ENCODE measurements around the gene CUX1. TPM values are rescaled to one million over a fixed set of nuclear protein-coding genes. Genes with fewer than 3 reads are reported as not detected.

The CUX1 gene
- total and polyA plus RNA-seq, 2 of the 13 experiments (the other 11 are each of a cell fraction or from before 2014, with no cell fraction given): 13.7 to 14.9 TPM

DNA sequence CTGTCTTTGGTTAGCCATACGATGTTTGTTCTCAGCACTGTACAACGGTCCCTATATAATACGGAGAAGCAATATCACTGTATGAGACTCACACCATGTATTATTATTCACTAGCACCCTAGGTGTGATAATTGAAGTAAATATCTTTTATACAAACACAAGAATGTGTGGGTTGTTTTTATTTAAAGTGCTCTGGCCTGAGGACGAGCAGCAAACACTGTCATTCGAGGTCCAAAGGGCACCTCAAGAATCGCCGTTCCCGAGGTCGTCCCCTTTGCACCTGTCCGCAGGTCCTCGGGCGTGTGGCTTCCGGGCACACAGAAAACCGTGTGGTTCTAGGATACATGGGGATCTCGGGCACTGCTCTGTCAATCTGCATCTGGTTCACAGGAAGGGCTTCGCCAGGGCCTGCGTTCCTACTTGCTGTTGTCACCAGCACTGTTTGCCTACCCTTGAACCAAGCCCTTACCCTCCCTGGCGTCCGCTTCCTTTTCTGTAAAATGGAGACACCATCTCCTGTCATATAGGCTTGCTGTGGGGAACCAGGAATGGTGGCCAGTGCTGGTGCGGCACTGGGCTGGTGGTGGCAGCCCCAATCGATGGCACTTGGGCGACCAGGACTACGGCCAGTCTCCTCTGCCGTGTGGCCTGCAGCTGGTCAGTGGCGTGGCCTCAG lies 440.8 kb downstream of the CUX1 start (continued):
- TF ChIP-seq NFATC3 (CRISPR knock-in tag; IDR thresholded peaks at IDR 0.05) (no peak), ZGPAT (CRISPR knock-in tag; IDR thresholded peaks at IDR 0.05) (peak; percentile 93), RFX5 (IDR thresholded peaks at IDR 0.05; ENCODE audit: low read depth, low read length) (no peak), E2F1 (CRISPR knock-in tag; IDR thresholded peaks at IDR 0.05) (no peak), RXRA (CRISPR knock-in tag; IDR thresholded peaks at IDR 0.05) (peak; percentile 92), MEIS2 (CRISPR knock-in tag; IDR thresholded peaks at IDR 0.05) (peak; percentile 93), NFIC (IDR thresholded peaks at IDR 0.05; ENCODE audit: low read length) (peak; percentile 53; the same call in 1 of the 2 replicates), ZNF205 (CRISPR knock-in tag; IDR thresholded peaks at IDR 0.05) (peak; percentile 64; the same call in 1 of the 2 replicates), ZNF713 (CRISPR knock-in tag; IDR thresholded peaks at IDR 0.05) (no peak), ZNF251 (CRISPR knock-in tag; IDR thresholded peaks at IDR 0.05) (no peak), MBNL3 (CRISPR knock-in tag; conservative IDR thresholded peaks at IDR 0.05) (no peak), ZNF468 (CRISPR knock-in tag; IDR thresholded peaks at IDR 0.05) (no peak), SOX5 (CRISPR knock-in tag; IDR thresholded peaks at IDR 0.05; ENCODE audit: borderline replicate concordance) (peak; percentile 79), ZFP36L2 (CRISPR knock-in tag; IDR thresholded peaks at IDR 0.05) (no peak), TARDBP (CRISPR knock-in tag; IDR thresholded peaks at IDR 0.05) (peak; percentile 93; the same call in 1 of the 2 replicates), SMAD9 (CRISPR knock-in tag; IDR thresholded peaks at IDR 0.05) (no peak), DDIT3 (CRISPR knock-in tag; IDR thresholded peaks at IDR 0.05) (no peak), U2AF1 (optimal IDR thresholded peaks at IDR 0.05; ENCODE audit: low read depth, low read length) (no peak), RBM22 (optimal IDR thresholded peaks at IDR 0.05; ENCODE audit: low read length) (no peak), FOXM1 (CRISPR knock-in tag; IDR thresholded peaks at IDR 0.05) (0 out of 2 replicates have a peak, but pooled peaks have one; percentile 27), ZNF263 (CRISPR knock-in tag; IDR thresholded peaks at IDR 0.05) (no peak; the same call in 1 of the 2 replicates), NFYC (CRISPR knock-in tag; IDR thresholded peaks at IDR 0.05) (peak; percentile 35; the same call in 1 of the 2 replicates), HNRNPLL (IDR thresholded peaks at IDR 0.05; ENCODE audit: low read depth, low read length, poor library complexity, severe bottlenecking) (no peak), SYNCRIP (IDR thresholded peaks at IDR 0.05; ENCODE audit: insufficient read depth, low read depth, low read length) (no peak), THAP8 (CRISPR knock-in tag; IDR thresholded peaks at IDR 0.05; ENCODE audit: borderline replicate concordance) (no peak)
- TF ChIP-seq, protein P1, sequence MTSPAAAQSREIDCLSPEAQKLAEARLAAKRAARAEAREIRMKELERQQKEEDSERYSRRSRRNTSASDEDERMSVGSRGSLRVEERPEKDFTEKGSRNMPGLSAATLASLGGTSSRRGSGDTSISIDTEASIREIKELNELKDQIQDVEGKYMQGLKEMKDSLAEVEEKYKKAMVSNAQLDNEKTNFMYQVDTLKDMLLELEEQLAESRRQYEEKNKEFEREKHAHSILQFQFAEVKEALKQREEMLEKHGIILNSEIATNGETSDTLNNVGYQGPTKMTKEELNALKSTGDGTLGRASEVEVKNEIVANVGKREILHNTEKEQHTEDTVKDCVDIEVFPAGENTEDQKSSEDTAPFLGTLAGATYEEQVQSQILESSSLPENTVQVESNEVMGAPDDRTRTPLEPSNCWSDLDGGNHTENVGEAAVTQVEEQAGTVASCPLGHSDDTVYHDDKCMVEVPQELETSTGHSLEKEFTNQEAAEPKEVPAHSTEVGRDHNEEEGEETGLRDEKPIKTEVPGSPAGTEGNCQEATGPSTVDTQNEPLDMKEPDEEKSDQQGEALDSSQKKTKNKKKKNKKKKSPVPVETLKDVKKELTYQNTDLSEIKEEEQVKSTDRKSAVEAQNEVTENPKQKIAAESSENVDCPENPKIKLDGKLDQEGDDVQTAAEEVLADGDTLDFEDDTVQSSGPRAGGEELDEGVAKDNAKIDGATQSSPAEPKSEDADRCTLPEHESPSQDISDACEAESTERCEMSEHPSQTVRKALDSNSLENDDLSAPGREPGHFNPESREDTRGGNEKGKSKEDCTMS (CRISPR knock-in tag; conservative IDR thresholded peaks at IDR 0.05): no peak
